Activated CD8-positive, alpha-beta T cell treated with anti-CD3 and anti-CD28 coated beads for 36 hours (primary cell): ENCODE data around the gene IGFL1. TPM values are rescaled to one million over a fixed set of nuclear protein-coding genes. Genes with fewer than 3 reads are reported as not detected.
"Not testable (repeated sequence)": the region's sequence is repeated elsewhere in the genome, so short reads cannot be mapped to it uniquely, and the experiment has no call there.

ENCODE experiments used
- ATAC-seq: fragments of 200-7000 bp; cut with Tn5 transposase; one replicate; pipeline ENCODE4 v1.10.0; 2021; ENCODE audit warnings: mild to moderate bottlenecking, moderate library complexity
- CTCF ChIA-PET: fragments of 350-600 bp; sonication (Branson Sonifier 250); formaldehyde crosslinking; loops from one replicate; lab custom pipeline; 2021; ENCODE audit warnings: antibody characterized with exemption; lab: Charles Lee
- POLR2A ChIA-PET: fragments of 350-600 bp; sonication (Branson Sonifier 250); formaldehyde crosslinking; loops from one replicate; lab custom pipeline; 2021; ENCODE audit warnings: antibody characterized with exemption; lab: Charles Lee
- DNase-seq: peaks from one replicate; pipeline ENCODE4 v3.0.0-alpha.2; 2020
- H3K27ac Mint-ChIP-seq: one replicate; pipeline ENCODE4 v1.8.0; 2021; ENCODE audit warnings: mild to moderate bottlenecking, mixed read lengths
- H3K27me3 Mint-ChIP-seq: one replicate; pipeline ENCODE4 v1.8.0; 2021; ENCODE audit warnings: mixed read lengths
- H3K36me3 Mint-ChIP-seq: one replicate; pipeline ENCODE4 v1.8.0; 2021; ENCODE audit warnings: low read depth, mixed read lengths
- H3K4me1 Mint-ChIP-seq: one replicate; pipeline ENCODE4 v1.8.0; 2021; ENCODE audit warnings: low read depth, mixed read lengths
- H3K4me3 Mint-ChIP-seq: one replicate; pipeline ENCODE4 v1.8.0; 2021; ENCODE audit warnings: mild to moderate bottlenecking, moderate library complexity, mixed read lengths
- H3K9me3 Mint-ChIP-seq: one replicate; pipeline ENCODE4 v1.8.0; 2021; ENCODE audit warnings: mixed read lengths
- CTCF ChIP-seq: fragments of 200-600 bp; IDR thresholded peaks from one replicate; pipeline ENCODE4 v1.8.0; 2022; ENCODE audit warnings: antibody characterized with exemption, mild to moderate bottlenecking
- intact Hi-C: fragments of 100-400 bp; cut with micrococcal nuclease; formaldehyde crosslinking; loops from one replicate; pipeline ENCODE4 v1.10.0; 2022
- total RNA-seq, 2 experiments: library from RNA; stranded (reverse); gene quantifications; one replicate each; pipeline ENCODE4 v1.2.3, GENCODE V29; 2021

The IGFL1 gene
- total RNA-seq, 2 experiments from 2014 or later = not detected

- Mint-ChIP-seq H3K27ac (no peak overlapping the region), H3K9me3 (no peaks in the 10 kb centered on the region), H3K4me1 (no peaks in the 10 kb centered on the region), H3K36me3 (no peaks in the 10 kb centered on the region), H3K27me3 (peaks cover 46% of the 10 kb centered on the region), H3K4me3 (no peak overlapping the region)
- no peak for DNase-seq
- POLR2A ChIA-PET = no interaction called here
- ATAC-seq = no peak
- intact Hi-C loops = no loop called here
- CTCF ChIA-PET = interaction anchor here (1.0 to 2.0 kb wide), 5 partner anchors 73 to 164 kb away, joined by 3 to 12 read pairs (median 3); no protein-coding TSS in a partner anchor
- no peak for TF ChIP-seq CTCF
These were observed 37.6 kb upstream of the IGFL1 start for GRCh38 chr19:46191972-46192371.

GRCh38 chr19:46192626-46192991 lies 36.9 kb upstream of the IGFL1 start:
- DNase-seq, ATAC-seq, H3K4me1 Mint-ChIP-seq, intact Hi-C loops, H3K9me3 Mint-ChIP-seq, H3K36me3 Mint-ChIP-seq, POLR2A ChIA-PET, H3K27ac Mint-ChIP-seq, H3K4me3 Mint-ChIP-seq: not testable (repeated sequence)
- CTCF ChIA-PET = interaction anchor here (2.0 kb wide), 1 partner anchor 164 kb away, joined by 12 read pairs; no protein-coding TSS in a partner anchor
- peaks cover 52% of the 10 kb centered on the region for H3K27me3 Mint-ChIP-seq

DNA sequence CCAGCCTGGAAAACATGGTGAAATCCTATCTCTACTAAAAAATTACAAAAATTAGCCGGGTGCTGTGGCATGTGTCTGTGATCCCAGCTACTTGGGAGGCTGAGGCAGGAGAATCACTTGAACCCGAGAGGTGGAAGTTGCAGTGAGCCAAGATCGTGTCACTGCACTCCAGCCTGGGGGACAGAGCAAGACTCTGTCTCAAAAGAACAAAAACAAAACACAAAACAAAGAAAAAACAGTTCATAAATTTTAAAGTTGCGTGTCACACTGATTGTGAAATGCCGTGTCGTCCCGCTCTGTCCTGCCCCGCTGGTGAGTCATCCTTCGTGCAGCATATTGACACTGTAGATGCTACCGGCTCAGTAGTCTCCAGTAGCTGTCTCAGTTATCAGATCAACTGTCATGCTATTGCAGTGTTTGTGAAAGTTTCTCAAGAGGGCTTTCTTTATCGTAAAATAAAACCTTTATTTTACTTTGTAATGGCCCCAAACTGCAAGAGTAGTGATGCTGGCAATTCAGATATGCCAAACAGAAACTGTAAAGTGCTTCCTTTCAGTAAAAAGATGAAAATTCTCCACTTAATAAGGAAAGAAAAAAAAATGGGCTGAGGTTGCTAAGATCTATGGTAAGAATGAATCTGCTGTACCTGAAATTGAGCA lies 36.4 kb upstream of the IGFL1 start:
- Mint-ChIP-seq H3K4me3 (no peak overlapping the region), H3K9me3 (no peaks in the 10 kb centered on the region), H3K4me1 (no peaks in the 10 kb centered on the region), H3K27ac (no peak overlapping the region), H3K36me3 (no peaks in the 10 kb centered on the region), H3K27me3 (peaks cover 47% of the 10 kb centered on the region)
- POLR2A ChIA-PET = interaction anchor here (1.2 kb wide), 1 partner anchor 165 kb away, joined by 3 read pairs; no protein-coding TSS in a partner anchor
- ATAC-seq = no peak
- CTCF ChIA-PET = interaction anchor here (0.8 to 2.0 kb wide), 3 partner anchors 72 to 165 kb away, joined by 5 to 12 read pairs (median 5); no protein-coding TSS in a partner anchor
- no peak for DNase-seq
- TF ChIP-seq CTCF = no peak
- intact Hi-C loops = no loop called here

- POLR2A ChIA-PET = interaction anchor here (1.2 kb wide), 1 partner anchor 165 kb away, joined by 3 read pairs; no protein-coding TSS in a partner anchor
- CTCF ChIA-PET = interaction anchor here (0.8 to 1.8 kb wide), 2 partner anchors 71 to 165 kb away, joined by 5 read pairs; no protein-coding TSS in a partner anchor
- Mint-ChIP-seq H3K27me3 (peaks cover 43% of the 10 kb centered on the region), H3K4me1 (no peaks in the 10 kb centered on the region), H3K27ac (no peak overlapping the region), H3K9me3 (no peaks in the 10 kb centered on the region), H3K4me3 (no peak overlapping the region), H3K36me3 (no peaks in the 10 kb centered on the region)
- DNase-seq = no peak
- ATAC-seq = no peak
- TF ChIP-seq CTCF = no peak
- intact Hi-C loops = no loop called here
These were observed 35.9 kb upstream of the IGFL1 start for GRCh38 chr19:46193678-46194077.

DNA sequence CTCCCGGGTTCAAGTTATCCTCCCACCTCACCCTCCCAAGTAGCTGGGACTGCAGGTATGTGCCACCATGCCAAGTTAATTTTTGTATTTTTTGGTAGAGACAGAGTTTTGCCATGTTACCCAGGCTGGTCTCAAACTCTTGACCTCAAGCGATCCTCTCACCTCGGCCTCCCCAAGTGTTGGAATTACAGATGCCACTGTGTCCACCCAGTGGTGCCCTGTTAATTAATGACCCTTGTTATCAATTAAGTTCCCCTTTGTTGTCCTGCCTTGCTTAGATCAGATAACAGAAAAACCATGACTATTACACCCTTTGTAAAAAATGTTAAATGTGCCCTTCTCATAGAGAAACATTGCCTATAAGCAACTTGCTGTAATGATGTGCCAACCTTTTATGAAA lies 34.4 kb upstream of the IGFL1 start:
- DNase-seq (no peak), ATAC-seq (no peak)
- TF ChIP-seq CTCF = no peak
- intact Hi-C loops = no loop called here
- no peaks in the 10 kb centered on the region for H3K36me3 Mint-ChIP-seq
- ChIA-PET CTCF (interaction anchor here (1.8 kb wide), 1 partner anchor 70 kb away, joined by 5 read pairs; no protein-coding TSS in a partner anchor), POLR2A (no interaction called here)
- H3K4me1 Mint-ChIP-seq = no peaks in the 10 kb centered on the region
- H3K4me3 Mint-ChIP-seq = no peak overlapping the region
- no peaks in the 10 kb centered on the region for H3K9me3 Mint-ChIP-seq
- peaks cover 36% of the 10 kb centered on the region for H3K27me3 Mint-ChIP-seq
- H3K27ac Mint-ChIP-seq = no peak overlapping the region

DNA sequence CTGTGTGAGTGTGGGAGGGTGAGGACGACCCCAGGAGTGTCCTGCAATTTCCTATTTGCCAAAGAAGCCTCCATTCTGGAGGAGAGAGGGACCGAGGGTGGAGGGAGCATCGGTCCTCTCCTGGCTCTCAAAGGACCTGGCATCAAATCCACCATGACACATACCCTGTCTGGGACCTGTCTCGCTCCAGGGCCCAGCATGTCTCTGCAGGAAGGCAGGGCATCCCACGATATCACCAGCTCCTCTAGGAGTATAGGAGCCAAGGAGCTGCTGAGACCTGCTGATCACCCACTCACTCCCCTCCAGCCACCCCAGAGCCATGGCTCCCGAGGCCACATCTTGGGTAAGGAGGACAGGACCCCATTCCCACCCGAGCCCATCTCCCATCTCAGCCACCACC lies 33.6 kb upstream of the IGFL1 start:
- intact Hi-C loops, POLR2A ChIA-PET: not testable (repeated sequence)
- CTCF ChIA-PET = interaction anchor here (1.0 kb wide), 1 partner anchor 118 kb away, joined by 3 read pairs; no protein-coding TSS in a partner anchor

More for the DNA sequence above, 33.6 kb upstream of the IGFL1 start:
- H3K27me3 Mint-ChIP-seq = peaks cover 33% of the 10 kb centered on the region
- H3K9me3 Mint-ChIP-seq, DNase-seq, H3K27ac Mint-ChIP-seq, ATAC-seq, H3K36me3 Mint-ChIP-seq, H3K4me3 Mint-ChIP-seq, H3K4me1 Mint-ChIP-seq: not testable (repeated sequence)
